Gastroesophageal sphincter (tissue), 3 donors: ENCODE measurements around the gene TDRD9.

ENCODE experiments used
- CTCF ChIP-seq, 4 experiments: fragments of 200-600 bp in 2 of 4; fragments of 450-650 bp in 2 of 4; sonication (generic) in 1 of 4; IDR thresholded peaks; one replicate each; pipeline ENCODE4 v1.5.1; 2017 to 2019; ENCODE audit warnings: antibody characterized with exemption in 4 of 4, mild to moderate bottlenecking in 2 of 4, moderate library complexity in 2 of 4
- POLR2A ChIP-seq, 2 donors: fragments of 450-650 bp; IDR thresholded peaks; one replicate each; pipeline ENCODE4 v1.6.1; 2017; ENCODE audit warnings: antibody characterized with exemption in 2 of 2, mild to moderate bottlenecking in 2 of 2, moderate library complexity in 1 of 2
- POLR2AphosphoS5 ChIP-seq: sonication (generic); formaldehyde crosslinking; IDR thresholded peaks from one replicate; pipeline ENCODE4 v1.6.1; 2017; ENCODE audit warnings: antibody characterized with exemption

- no peak for TF ChIP-seq CTCF (IDR thresholded peaks at IDR 0.05)
- TF ChIP-seq POLR2AphosphoS5: no peak
- no peak for TF ChIP-seq POLR2A (IDR thresholded peaks at IDR 0.05)
These were observed 41.7 kb downstream of the TDRD9 start for GRCh38 chr14:103969961-103970360.
